H1 (cell line): ENCODE results near the gene GMNC. TPM values are rescaled to one million over a fixed set of nuclear protein-coding genes. Genes with fewer than 3 reads are reported as not detected.

ENCODE experiments used
- CTCF ChIA-PET: fragments of 300-600 bp; sonication (Branson Sonifier 250); formaldehyde crosslinking; loops from one replicate; lab custom pipeline; 2021; ENCODE audit not compliant: partially characterized antibody; lab: Charles Lee
- POLR2A ChIA-PET: fragments of 300-600 bp; sonication (Branson Sonifier 250); formaldehyde crosslinking; loops from one replicate; lab custom pipeline; 2021; ENCODE audit warnings: inconsistent platforms; ENCODE audit not compliant: partially characterized antibody; lab: Charles Lee
- DNase-seq, 2 experiments: peaks; one replicate each; pipeline versions ENCODE4 v3.0.0 to v3.0.0-alpha.2; 2010 to 2022; ENCODE audit warnings: low spot score in 2 of 2, low read depth in 1 of 2, mixed read lengths in 1 of 2
- FAIRE-seq: peaks from 2 replicates; lab custom pipeline; 2011; peaks lifted over from hg19 to GRCh38; lab: Jason Lieb, UNC
- H2AFZ ChIP-seq: 2 replicates; pipeline ENCODE4 v1.8.1; 2012; ENCODE audit warnings: low read length, inconsistent platforms
- H2AK5ac ChIP-seq: 2 replicates; pipeline ENCODE4 v1.6.1; 2013; ENCODE audit warnings: low read depth, low read length
- H2BK120ac ChIP-seq: replicated peaks from 2 replicates; pipeline ENCODE3; 2013; ENCODE audit warnings: low read depth, low read length, inconsistent platforms
- H2BK12ac ChIP-seq: 2 replicates; pipeline ENCODE4 v1.6.1; 2013; ENCODE audit warnings: low read depth, low read length
- H2BK15ac ChIP-seq: 2 replicates; pipeline ENCODE4 v1.6.1; 2013; ENCODE audit warnings: low read length
- H2BK20ac ChIP-seq: 2 replicates; pipeline ENCODE4 v1.6.1; 2013; ENCODE audit warnings: low read length
- H2BK5ac ChIP-seq: 2 replicates; pipeline ENCODE4 v1.6.1; 2013; ENCODE audit warnings: low read depth, low read length
- H3K14ac ChIP-seq: 2 replicates; pipeline ENCODE4 v1.6.1; 2013; ENCODE audit warnings: inconsistent platforms; ENCODE audit not compliant: insufficient read length
- H3K18ac ChIP-seq: 2 replicates; pipeline ENCODE4 v1.6.1; 2013; ENCODE audit warnings: low read length; ENCODE audit errors: extremely low read depth
- H3K23ac ChIP-seq: 2 replicates; pipeline ENCODE4 v1.6.1; 2013; ENCODE audit warnings: inconsistent platforms; ENCODE audit not compliant: insufficient read length
- H3K23me2 ChIP-seq: 2 replicates; pipeline ENCODE4 v1.6.1; 2013; ENCODE audit warnings: low read depth, low read length
- H3K27ac ChIP-seq: 2 replicates; pipeline ENCODE4 v1.6.1; 2011; ENCODE audit warnings: low read depth, low read length, inconsistent platforms
- H3K27me3 ChIP-seq, 4 experiments: replicated peaks in 1 of 4; 1 replicate in 1 of 4; 2 replicates in 3 of 4; pipeline versions ENCODE4 v1.6.1 to v1.8.1; 2011 to 2013; ENCODE audit warnings: low read length in 3 of 4, mild to moderate bottlenecking in 3 of 4, inconsistent platforms in 2 of 4, mixed read lengths in 2 of 4, moderate library complexity in 1 of 4; ENCODE audit not compliant: control insufficient read depth in 3 of 4, insufficient read depth in 3 of 4; ENCODE audit errors: extremely low read depth in 1 of 4
- H3K36me3 ChIP-seq, 4 experiments: 2 replicates each; pipeline versions ENCODE4 v1.6.1 to v1.8.1; 2011 to 2013; ENCODE audit warnings: mild to moderate bottlenecking in 4 of 4, low read length in 3 of 4, moderate library complexity in 2 of 4, control low read depth in 1 of 4, inconsistent platforms in 1 of 4; ENCODE audit not compliant: insufficient read depth in 4 of 4, control insufficient read depth in 2 of 4
- H3K4ac ChIP-seq: replicated peaks from 2 replicates; pipeline ENCODE3; 2013; ENCODE audit warnings: low read length, low read depth, mixed read lengths, inconsistent platforms; ENCODE audit not compliant: insufficient read length
- H3K4me1 ChIP-seq, 4 experiments: replicated peaks in 1 of 4; 1 replicate in 1 of 4; 2 replicates in 3 of 4; pipeline versions ENCODE4 v1.6.1 to v1.8.1; 2011 to 2013; ENCODE audit warnings: low read length in 3 of 4, inconsistent platforms in 2 of 4, mixed read lengths in 1 of 4; ENCODE audit not compliant: insufficient read depth in 4 of 4, control insufficient read depth in 3 of 4
- H3K4me2 ChIP-seq, 2 experiments: 2 replicates each; pipeline versions ENCODE4 v1.6.1 to v1.8.1; 2011 to 2013; ENCODE audit warnings: low read depth in 2 of 2, low read length in 2 of 2, control low read depth in 1 of 2, inconsistent platforms in 1 of 2, mild to moderate bottlenecking in 1 of 2; ENCODE audit not compliant: insufficient read depth in 1 of 2
- H3K4me3 ChIP-seq, 4 experiments: fragments of 200-600, 300-600 bp in 1 of 4; sonication (generic), shearing (Covaris generic), sonication (Bioruptor Twin) in 1 of 4; 2 replicates each; pipeline versions ENCODE4 v1.5.1 to v1.8.1; 2011 to 2016; ENCODE audit warnings: low read length in 4 of 4, low read depth in 3 of 4, control low read depth in 2 of 4, inconsistent platforms in 2 of 4, mild to moderate bottlenecking in 2 of 4, mixed read lengths in 1 of 4, moderate library complexity in 1 of 4; ENCODE audit not compliant: insufficient read depth in 2 of 4; ENCODE audit errors: extremely low read depth in 1 of 4
- H3K56ac ChIP-seq: replicated peaks from 2 replicates; pipeline ENCODE3; 2013; ENCODE audit warnings: low read depth, mild to moderate bottlenecking, mixed read lengths, low read length, inconsistent platforms; ENCODE audit not compliant: insufficient read length
- H3K79me1 ChIP-seq: 2 replicates; pipeline ENCODE4 v1.6.1; 2013; ENCODE audit warnings: low read depth, low read length, control low read depth
- H3K79me2 ChIP-seq, 2 experiments: 2 replicates each; pipeline versions ENCODE4 v1.6.1 to v1.8.1; 2012 to 2013; ENCODE audit warnings: low read length in 2 of 2, mild to moderate bottlenecking in 2 of 2, inconsistent platforms in 1 of 2; ENCODE audit not compliant: insufficient read depth in 2 of 2, control insufficient read depth in 1 of 2
- H3K9ac ChIP-seq, 4 experiments: replicated peaks in 1 of 4; 1 replicate in 1 of 4; 2 replicates in 3 of 4; pipeline versions ENCODE4 v1.6.1 to v1.8.1; 2011 to 2013; ENCODE audit warnings: low read depth in 3 of 4, low read length in 3 of 4, control low read depth in 2 of 4, mild to moderate bottlenecking in 2 of 4, moderate library complexity in 2 of 4, inconsistent platforms in 1 of 4; ENCODE audit errors: extremely low read depth in 1 of 4
- H3K9me3 ChIP-seq, 2 experiments: 2 replicates each; pipeline versions ENCODE4 v1.6.1 to v1.8.1; 2012 to 2013; ENCODE audit warnings: mild to moderate bottlenecking in 2 of 2, moderate library complexity in 2 of 2, control low read depth in 1 of 2, inconsistent platforms in 1 of 2, low read depth in 1 of 2, low read length in 1 of 2, mixed read lengths in 1 of 2; ENCODE audit not compliant: insufficient read depth in 2 of 2
- H4K20me1 ChIP-seq, 2 experiments: replicated peaks in 1 of 2; 2 replicates each; pipeline versions ENCODE3 to v1.8.1; 2011 to 2013; ENCODE audit warnings: inconsistent platforms in 2 of 2, low read length in 2 of 2, mild to moderate bottlenecking in 1 of 2; ENCODE audit not compliant: insufficient read depth in 2 of 2, control insufficient read depth in 1 of 2
- H4K5ac ChIP-seq: 2 replicates; pipeline ENCODE4 v1.6.1; 2013; ENCODE audit warnings: low read length, low read depth, mixed read lengths, inconsistent platforms; ENCODE audit not compliant: insufficient read length
- H4K8ac ChIP-seq: 2 replicates; pipeline ENCODE4 v1.8.0; 2013; ENCODE audit warnings: mild to moderate bottlenecking, moderate library complexity, low read length, inconsistent platforms; ENCODE audit not compliant: insufficient read depth; ENCODE audit errors: extremely low read depth
- H4K91ac ChIP-seq: replicated peaks from 2 replicates; pipeline ENCODE3; 2013; ENCODE audit warnings: low read length, mixed read lengths, inconsistent platforms; ENCODE audit not compliant: insufficient read length
- ATF3 ChIP-seq: IDR thresholded peaks from 2 replicates; pipeline ENCODE4 v1.6.1; 2011; ENCODE audit warnings: low read depth, mild to moderate bottlenecking, low read length; ENCODE audit not compliant: insufficient read depth
- BRCA1 ChIP-seq: IDR thresholded peaks from 2 replicates; pipeline ENCODE4 v1.6.1; 2012; ENCODE audit warnings: low read depth, low read length, improper control_type of control experiment
- CHD1 ChIP-seq: IDR thresholded peaks from 2 replicates; pipeline ENCODE4 v1.6.1; 2012; ENCODE audit warnings: low read depth, low read length, improper control_type of control experiment
- CTBP2 ChIP-seq: IDR thresholded peaks from 2 replicates; pipeline ENCODE4 v1.7.0; 2011; ENCODE audit warnings: borderline replicate concordance, mild to moderate bottlenecking, moderate library complexity, mixed read lengths, low read length; ENCODE audit not compliant: insufficient read depth, insufficient read length
- EP300 ChIP-seq, 2 experiments: IDR thresholded peaks; 1 replicate in 1 of 2; 2 replicates in 1 of 2; pipeline ENCODE4 v1.6.1; 2011 to 2012; ENCODE audit warnings: low read depth in 2 of 2, low read length in 2 of 2, mild to moderate bottlenecking in 2 of 2, borderline replicate concordance in 1 of 2, inconsistent platforms in 1 of 2, moderate library complexity in 1 of 2
- GABPA ChIP-seq: IDR thresholded peaks from 2 replicates; pipeline ENCODE4 v1.6.1; 2011; ENCODE audit warnings: mild to moderate bottlenecking, low read length, moderate library complexity, borderline replicate concordance; ENCODE audit not compliant: insufficient read depth
- JUND ChIP-seq: IDR thresholded peaks from 2 replicates; pipeline ENCODE4 v1.6.1; 2011; ENCODE audit warnings: mild to moderate bottlenecking, improper control_type of control experiment, low read length
- NANOG ChIP-seq: IDR thresholded peaks from 2 replicates; pipeline ENCODE4 v1.6.1; 2011; ENCODE audit warnings: low read length, low read depth, mild to moderate bottlenecking, inconsistent platforms; ENCODE audit not compliant: insufficient read depth, poor library complexity, severe bottlenecking
- POLR2AphosphoS5 ChIP-seq: IDR thresholded peaks from 2 replicates; pipeline ENCODE4 v1.6.1; 2011; ENCODE audit warnings: low read depth, low read length
- RNF2 ChIP-seq: fragments of 200-900, 300-1000 bp; sonication (generic); IDR thresholded peaks from 2 replicates; pipeline ENCODE4 v1.7.1; 2016; ENCODE audit warnings: borderline replicate concordance, low read depth, mild to moderate bottlenecking, antibody characterized with exemption, low read length; ENCODE audit not compliant: poor library complexity, severe bottlenecking; ENCODE audit errors: missing control alignments
- SIX5 ChIP-seq: IDR thresholded peaks from 2 replicates; pipeline ENCODE4 v1.6.1; 2011; ENCODE audit warnings: mild to moderate bottlenecking, low read depth, low read length
- SP1 ChIP-seq: IDR thresholded peaks from 2 replicates; pipeline ENCODE4 v1.6.1; 2011; ENCODE audit warnings: low read depth, low read length
- TCF12 ChIP-seq: IDR thresholded peaks from 2 replicates; pipeline ENCODE4 v1.6.1; 2011; ENCODE audit warnings: low read depth, mild to moderate bottlenecking, low read length
- WGBS, 2 experiments: shearing (Covaris generic) in 1 of 2; methylation state at CpG; one replicate each; pipeline versions ENCODE4 v1.1.6 to v1.1.7; 2013 to 2015; ENCODE audit warnings: low lambda C conversion rate in 2 of 2, mixed read lengths in 2 of 2, inconsistent platforms in 1 of 2, low coverage in 1 of 2, missing lambda C conversion rate in 1 of 2; ENCODE audit not compliant: insufficient replicate concordance in 2 of 2, insufficient coverage in 1 of 2, insufficient read length in 1 of 2; ENCODE audit errors: extremely low coverage in 1 of 2, missing lambda C conversion rate in 1 of 2; 5-methylcytosine and 5-hydroxymethylcytosine counted together
- polyA plus RNA-seq, 7 experiments: library from polyadenylated mRNA; depleted of rRNA in 3 of 7; stranded (reverse) in 5 of 7; unstranded in 2 of 7; fragments of >200 nt in 5 of 7; fragments of 200-250 nt in 2 of 7; gene quantifications; 1 replicate in 5 of 7; 2 replicates in 1 of 7; 4 replicates in 1 of 7; pipeline versions ENCODE4 v1.2.1 to v1.2.3, GENCODE V29; 2011 to 2013; ENCODE audit warnings: missing spikeins in 2 of 7, mixed read lengths in 2 of 7
- total RNA-seq: library from RNA; stranded (reverse); fragmentation: NEBNext Ultra II Directional; extraction: Animal tissue kit (Norgen Biotek cat#: 25700); gene quantifications from 2 replicates; pipeline ENCODE4 v1.2.1, GENCODE V29; 2021

Gene GMNC
- total and polyA plus RNA-seq, 2 of the 8 experiments (the other 6 are each of a cell fraction or from before 2014, with no cell fraction given) = 0.05 to 0.24 TPM

GRCh38 chr3:190886945-190887344, 24.5 kb upstream of the GMNC start:
- H4K8ac ChIP-seq = no peak overlapping the region
- no peaks in the 10 kb centered on the region for H3K9me3 ChIP-seq
- no peak overlapping the region for H2BK20ac ChIP-seq
- no peak for DNase-seq
- H3K4me1 ChIP-seq = no peaks in the 10 kb centered on the region
- H3K27me3 ChIP-seq = no peaks in the 10 kb centered on the region
- ChIA-PET POLR2A (no interaction called here), CTCF (interaction anchor here (6.3 kb wide), 1 partner anchor 164 kb away, joined by 70 read pairs; no protein-coding TSS in a partner anchor)
- no peaks in the 10 kb centered on the region for H3K36me3 ChIP-seq
- no peak overlapping the region for H2AFZ ChIP-seq
- H2BK12ac ChIP-seq = no peak overlapping the region
- no peak overlapping the region for H4K91ac ChIP-seq
- no peaks in the 10 kb centered on the region for H3K79me2 ChIP-seq
- H3K4me2 ChIP-seq = no peak overlapping the region
- no peak overlapping the region for H3K23ac ChIP-seq
- H3K27ac ChIP-seq = no peak overlapping the region
- H3K79me1 ChIP-seq = no peaks in the 10 kb centered on the region
- no peak overlapping the region for H3K4ac ChIP-seq
- no peaks in the 10 kb centered on the region for H4K20me1 ChIP-seq
- 82% methylated on average over 5 of the region's 5 CpGs; no CpG with 5 or more reads in 1 of the 2 experiments for WGBS, 2 experiments
- H3K56ac ChIP-seq = no peak overlapping the region
- H3K14ac ChIP-seq = no peak overlapping the region
- no peak for FAIRE-seq
- H2BK5ac ChIP-seq = no peak overlapping the region
- H2BK15ac ChIP-seq = no peak overlapping the region
- no peak overlapping the region for H3K4me3 ChIP-seq
- no peak overlapping the region for H2BK120ac ChIP-seq
- H3K18ac ChIP-seq = no peak overlapping the region
- H3K9ac ChIP-seq = no peak overlapping the region
- H4K5ac ChIP-seq = no peak overlapping the region
- no peak overlapping the region for H2AK5ac ChIP-seq
- no peaks in the 10 kb centered on the region for H3K23me2 ChIP-seq
- TF ChIP-seq POLR2AphosphoS5 = no peak
- TF ChIP-seq BRCA1 = no peak
- no peak for TF ChIP-seq GABPA
- TF ChIP-seq SP1 = no peak
- no peak for TF ChIP-seq CTBP2
- TF ChIP-seq NANOG = no peak
- no peak for TF ChIP-seq EP300 (IDR thresholded peaks at IDR 0.05; ENCODE audit: borderline replicate concordance in 1 of 2, low read depth in 2 of 2, low read length in 2 of 2)
- no peak for TF ChIP-seq ATF3
- TF ChIP-seq CHD1 = no peak
- TF ChIP-seq JUND = no peak
- no peak for TF ChIP-seq TCF12
- TF ChIP-seq RNF2 = no peak
- no peak for TF ChIP-seq SIX5
